Renal cortex interstitium (tissue), 11 donors: ENCODE measurements around the gene CDK15. TPM values are rescaled to one million over a fixed set of nuclear protein-coding genes. Genes with fewer than 3 reads are reported as not detected.
"Not testable (repeated sequence)": the region's sequence is repeated elsewhere in the genome, so short reads cannot be mapped to it uniquely, and the experiment has no call there.

Source experiments
- DNase-seq, 11 donors: peaks; one replicate each; pipeline ENCODE4 v3.0.0-alpha.2; 2013; ENCODE audit warnings: low read depth in 9 of 11, low spot score in 4 of 11; ENCODE audit errors: extremely low read depth in 1 of 11
- polyA plus RNA-seq, 3 donors: library from polyadenylated mRNA; unstranded; fragments of 120-200 nt; gene quantifications; one replicate each; pipeline ENCODE4 v1.2.1, GENCODE V29; 2013; ENCODE audit not compliant: insufficient read length in 3 of 3

The CDK15 gene
- polyA plus RNA-seq, 3 donors: 1.2 to 1.7 (median 1.3) TPM

DNA sequence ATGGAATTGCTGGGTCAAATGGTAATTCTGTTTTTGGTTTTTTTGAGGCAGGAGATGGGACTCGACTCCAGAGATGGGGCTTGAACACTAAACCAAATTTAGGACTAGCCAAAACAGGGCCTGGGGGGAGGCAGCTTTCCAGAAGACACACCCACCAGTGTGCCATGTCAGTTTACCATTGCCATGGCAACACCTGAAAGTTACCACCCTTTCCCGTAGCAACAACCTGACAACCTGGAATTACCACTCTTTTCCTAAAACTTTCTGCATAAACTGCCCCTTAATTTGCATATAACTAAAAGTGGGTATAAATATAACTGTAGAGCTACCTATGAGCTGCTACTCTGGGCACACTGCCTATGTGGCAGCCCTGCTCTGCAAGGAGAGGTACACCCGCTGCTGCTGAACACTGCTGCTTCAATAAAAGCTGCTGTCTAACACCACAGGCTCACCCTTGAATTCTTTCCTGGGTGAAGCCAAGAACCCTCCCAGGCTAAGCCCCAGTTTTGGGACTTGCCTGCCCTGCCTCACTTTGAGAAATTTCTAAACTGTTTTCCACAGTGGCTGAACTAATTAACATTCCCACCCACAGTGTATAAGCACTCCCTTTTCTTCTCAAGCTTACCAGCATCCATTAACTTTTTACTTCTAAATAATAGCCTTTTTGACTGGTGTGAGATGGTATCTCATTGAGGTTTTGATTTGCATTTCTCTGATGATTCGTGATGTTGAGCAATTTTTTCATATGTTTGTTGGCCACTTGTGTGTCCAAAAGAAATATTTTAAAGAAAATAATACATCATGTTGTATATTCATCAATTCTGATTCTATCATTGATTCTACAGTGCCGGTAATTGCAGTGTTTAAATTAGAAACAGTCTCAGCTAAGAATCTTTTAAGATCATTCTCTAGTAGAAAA, 10.6 kb downstream of the CDK15 start:
- no peak for DNase-seq

DNA sequence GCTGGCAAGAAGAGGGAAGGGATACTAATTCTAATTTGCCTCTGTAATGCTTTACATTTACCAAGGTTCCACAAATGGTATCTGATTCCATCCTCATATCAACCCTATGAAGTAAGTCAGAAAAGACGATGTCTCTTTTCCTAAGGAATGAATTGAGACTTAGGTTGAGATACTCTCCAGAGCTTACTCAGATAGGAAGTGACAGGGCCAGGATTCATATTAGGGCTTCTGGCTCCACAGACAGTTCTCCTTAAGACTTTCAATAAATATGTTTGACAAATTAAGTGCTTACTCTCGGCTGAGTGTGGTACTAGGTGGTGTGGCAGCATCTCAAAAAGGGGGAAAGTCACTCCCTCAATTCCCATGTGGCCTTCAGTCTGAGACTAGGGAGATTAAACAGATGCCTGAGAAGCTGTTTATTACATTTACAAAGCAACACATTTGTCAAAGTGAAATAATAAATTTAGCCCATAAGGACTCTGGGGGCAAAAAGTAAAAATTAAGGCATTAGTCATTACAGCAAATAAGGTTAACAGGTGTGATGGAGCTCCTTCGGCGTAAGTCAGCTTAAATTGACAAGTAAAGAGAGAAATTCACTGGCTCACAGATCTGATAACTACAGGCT, 14.2 kb downstream of the CDK15 start:
- DNase-seq: no peak

DNA sequence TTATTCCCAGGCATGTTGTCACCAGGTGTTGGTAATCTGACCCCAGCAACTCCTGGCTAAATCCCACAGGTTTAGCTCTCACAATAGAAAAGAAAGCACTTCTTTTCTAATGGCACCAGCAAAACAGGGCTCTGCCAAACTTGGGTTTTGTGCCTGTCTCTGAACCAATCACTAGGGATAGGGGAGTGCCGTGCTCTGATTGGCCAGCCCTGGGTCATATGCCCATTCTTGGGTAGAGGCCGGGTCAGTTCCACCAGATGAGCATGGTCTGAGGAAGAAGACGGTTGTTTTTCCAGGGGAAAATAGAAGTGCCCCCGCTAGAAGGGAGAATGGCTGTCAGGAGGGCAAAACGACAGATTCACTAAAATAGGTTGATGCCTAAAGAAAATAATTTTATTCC, 14.7 kb downstream of the CDK15 start:
- DNase-seq: no peak

DNA sequence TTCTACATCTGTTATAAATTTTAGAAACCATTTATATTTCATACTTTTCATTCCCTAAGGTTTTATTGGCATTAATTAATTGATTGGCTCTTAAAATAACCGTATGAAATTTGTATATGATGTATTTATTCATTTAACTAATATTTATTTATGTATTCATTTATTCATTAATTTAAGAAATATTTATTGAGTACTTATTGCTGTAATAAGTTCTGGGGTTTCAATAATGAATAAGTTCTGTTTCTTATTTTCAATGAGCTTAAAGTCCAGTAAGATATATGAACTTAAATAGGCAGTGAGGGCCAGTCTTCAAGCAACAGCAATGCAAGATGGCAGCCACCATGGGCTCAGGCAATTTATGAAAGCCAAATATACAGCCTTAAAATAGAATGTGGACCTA, 17.9 kb downstream of the CDK15 start:
- no peak for DNase-seq

DNA sequence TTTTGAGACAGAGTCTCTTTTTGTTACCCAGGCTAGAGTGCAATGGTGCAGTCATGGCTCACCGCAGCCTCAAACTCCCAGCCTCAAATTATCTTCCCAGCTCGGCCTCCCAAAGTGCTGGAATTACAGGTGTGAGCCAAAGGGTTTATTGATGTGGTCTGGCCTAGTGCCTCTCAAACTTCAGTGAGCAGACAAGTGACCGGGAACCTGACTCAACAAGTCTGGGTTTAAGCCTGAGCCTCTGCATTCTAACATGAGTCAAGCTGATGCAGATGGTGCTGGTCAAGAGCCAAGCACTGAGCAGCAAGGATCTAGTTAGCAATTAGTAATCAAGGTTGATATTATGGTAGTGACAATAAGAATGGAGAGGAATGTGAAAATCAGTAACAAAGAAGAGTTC, 21.3 kb downstream of the CDK15 start:
- no peak for DNase-seq

DNA sequence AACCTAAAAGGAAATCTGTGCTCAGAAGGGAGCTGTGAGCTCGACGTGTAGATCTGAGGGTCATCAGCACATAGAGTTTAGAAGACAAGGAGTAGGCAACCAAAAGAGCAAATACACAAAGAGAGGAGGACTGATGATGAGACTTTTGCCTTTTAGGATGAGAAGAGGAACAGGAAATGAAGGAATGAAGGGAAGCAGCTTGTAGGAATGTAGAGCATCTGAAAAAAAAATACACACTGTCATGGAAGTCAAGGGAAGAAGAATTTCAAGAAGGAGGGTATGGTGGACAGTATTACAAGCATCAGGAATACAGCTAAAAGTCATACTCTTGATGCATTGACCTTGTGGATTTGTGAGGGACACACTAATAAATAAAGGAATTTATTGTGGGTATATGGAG, 21.9 kb downstream of the CDK15 start:
- no peak for DNase-seq

DNA sequence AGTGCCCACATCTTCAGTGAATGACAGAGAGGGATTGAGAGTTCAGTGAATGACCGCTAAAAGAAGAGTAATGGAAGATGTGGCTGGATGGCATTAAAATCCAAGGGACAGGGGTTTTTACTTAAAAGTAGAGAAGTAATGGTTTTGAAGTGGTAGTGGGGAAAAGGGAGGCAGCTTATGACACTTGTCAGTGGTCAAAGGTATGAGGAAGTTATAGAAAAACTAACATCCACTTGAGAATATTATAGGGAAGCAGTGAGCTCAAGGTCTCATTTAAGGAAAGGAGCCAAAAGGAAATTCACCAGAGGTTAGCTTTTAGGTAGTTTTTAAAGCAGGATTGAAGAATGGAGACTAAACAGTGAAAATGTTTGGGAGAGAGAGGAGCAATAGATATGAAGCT, 24.3 kb downstream of the CDK15 start:
- DNase-seq: no peak

DNA sequence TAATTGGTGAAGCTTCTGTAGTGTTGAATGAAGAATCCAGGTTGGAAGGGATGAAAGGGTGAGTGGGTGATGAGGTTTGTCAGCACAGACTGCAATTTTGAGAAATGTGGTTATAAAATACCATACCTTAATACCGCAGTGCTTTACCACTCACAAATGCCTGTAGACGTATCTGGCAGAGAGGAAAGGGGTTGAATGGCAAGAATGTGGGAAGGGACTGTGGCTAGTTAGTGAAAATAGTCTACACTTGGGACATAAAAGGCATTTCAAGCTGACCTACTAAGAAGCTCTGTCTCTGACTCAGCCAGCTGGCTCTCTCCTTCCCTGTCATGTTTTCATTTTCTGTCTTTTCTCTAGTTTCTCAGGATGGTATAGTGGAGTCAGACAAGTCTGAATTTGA, 25.1 kb downstream of the CDK15 start:
- DNase-seq: no peak

DNA sequence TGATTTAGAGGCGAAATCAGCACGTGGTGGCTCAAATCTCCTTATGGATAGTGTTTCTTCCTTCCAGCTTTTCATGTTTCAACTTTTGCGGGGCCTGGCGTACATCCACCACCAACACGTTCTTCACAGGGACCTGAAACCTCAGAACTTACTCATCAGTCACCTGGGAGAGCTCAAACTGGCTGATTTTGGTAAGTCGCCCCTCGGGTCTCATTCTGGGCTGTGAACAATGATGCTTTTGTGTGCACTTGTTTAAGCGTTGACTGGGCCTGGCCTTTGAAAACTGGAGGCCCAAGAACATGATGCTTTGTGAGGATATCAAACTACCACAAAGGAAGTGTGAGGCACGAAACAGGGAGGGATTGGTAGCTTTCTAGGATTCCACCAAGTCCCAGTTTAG, 27.4 kb downstream of the CDK15 start:
- no peak for DNase-seq

DNA sequence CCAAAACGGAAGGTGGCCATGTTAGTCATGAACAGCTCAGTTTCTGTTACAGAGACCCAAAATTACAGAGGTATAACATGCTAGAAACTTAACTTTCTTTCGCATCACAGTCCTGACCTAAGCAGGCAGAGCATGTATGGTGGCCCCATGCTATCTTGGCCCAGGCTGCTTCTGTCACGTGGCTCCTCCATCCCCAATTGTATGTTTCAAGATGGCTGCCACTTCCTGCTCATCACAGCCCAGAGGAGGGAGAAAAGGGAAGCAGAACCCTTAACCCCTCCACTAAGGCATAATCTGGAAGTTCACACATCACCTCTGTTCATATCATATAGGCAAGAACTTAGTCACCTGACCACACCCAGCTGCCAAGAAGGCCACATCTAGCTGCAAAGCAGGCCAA, 28.7 kb downstream of the CDK15 start:
- no peak for DNase-seq

DNA sequence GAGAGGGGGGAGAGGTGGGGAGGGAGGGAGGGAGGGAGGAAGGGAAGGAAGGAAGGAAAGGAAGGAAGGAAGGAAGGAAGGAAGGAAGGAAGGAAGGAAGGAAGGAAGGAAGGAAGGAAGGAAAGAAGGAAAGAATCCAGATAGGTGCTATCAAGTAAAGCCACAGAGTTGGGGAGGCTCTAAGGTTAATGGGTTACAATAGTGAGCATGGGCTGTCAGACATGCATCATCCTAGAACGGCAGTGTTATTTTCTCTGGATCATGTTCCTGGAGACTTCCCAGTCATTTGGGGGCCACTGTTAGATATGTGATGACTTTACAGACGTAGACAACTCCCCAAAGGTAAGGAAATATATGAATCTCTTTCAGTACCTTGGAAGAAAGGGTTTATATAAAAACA, 31.1 kb downstream of the CDK15 start:
- no peak for DNase-seq

DNA sequence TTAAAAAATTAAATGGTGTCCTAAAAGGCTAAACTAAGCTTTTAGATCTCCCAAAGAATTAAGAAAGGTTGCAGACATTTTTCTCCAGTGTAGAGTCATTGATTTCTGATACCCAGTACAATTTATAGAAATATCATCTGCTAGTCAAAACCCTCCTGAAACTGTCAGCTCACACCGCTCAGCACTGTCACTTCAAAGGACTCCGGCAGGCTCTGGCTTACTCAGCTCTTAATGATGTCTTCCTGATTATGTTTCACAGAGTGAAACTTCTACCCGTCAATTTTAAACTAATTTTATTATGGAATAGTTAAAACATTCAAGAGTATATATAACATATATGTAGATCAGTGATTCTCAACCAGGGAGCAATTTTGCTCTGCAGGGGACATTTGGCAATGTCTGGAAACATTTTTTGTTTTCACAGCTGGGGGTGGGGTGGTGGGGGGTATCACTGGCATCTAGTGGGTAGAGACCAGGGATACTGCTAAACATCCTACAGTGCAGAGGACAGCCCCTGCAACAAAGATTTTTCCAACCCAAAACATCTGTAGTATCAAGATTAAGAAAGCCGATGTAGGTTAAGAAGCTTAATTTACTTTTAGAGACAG, 31.6 kb downstream of the CDK15 start:
- DNase-seq: no peak

DNA sequence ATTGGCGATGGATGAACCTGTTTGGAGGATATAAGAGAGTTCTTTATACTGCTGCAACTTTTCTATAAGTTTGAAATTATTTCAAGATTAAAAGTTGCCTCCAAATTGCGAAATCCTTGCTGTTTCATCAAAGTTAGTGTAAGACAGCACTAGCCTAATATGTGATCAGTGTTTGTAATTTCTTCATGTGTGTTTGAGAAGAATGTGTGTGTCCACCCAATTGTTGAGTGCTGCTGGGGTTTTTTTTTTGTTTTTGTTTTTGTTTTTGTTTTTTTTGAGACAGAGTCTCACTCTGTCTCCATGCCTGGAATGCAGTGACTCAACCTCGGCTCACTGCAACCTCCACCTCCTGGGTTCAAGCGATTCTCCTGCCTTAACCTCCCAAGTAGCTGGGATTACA, 33.4 kb downstream of the CDK15 start:
- DNase-seq: no peak

DNA sequence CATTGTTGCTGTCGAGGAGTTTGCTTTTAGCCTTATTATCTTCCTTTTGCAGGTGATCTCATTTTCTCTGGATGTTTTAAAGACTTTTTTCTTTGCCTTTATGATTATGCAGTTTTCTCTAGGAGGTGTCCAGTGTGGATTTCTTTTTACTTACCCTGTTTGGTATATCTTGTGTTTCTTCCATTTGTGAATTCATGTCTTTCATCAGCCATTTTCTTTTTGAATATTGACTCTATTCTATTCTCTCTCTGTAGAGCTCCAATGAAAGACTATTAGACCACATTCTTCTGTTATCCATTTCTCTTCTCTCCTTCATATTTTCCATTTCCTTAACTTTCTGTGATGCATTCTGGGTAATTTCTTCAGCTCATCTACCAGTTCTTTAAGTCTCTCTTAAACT, 34.4 kb downstream of the CDK15 start:
- no peak for DNase-seq

DNA sequence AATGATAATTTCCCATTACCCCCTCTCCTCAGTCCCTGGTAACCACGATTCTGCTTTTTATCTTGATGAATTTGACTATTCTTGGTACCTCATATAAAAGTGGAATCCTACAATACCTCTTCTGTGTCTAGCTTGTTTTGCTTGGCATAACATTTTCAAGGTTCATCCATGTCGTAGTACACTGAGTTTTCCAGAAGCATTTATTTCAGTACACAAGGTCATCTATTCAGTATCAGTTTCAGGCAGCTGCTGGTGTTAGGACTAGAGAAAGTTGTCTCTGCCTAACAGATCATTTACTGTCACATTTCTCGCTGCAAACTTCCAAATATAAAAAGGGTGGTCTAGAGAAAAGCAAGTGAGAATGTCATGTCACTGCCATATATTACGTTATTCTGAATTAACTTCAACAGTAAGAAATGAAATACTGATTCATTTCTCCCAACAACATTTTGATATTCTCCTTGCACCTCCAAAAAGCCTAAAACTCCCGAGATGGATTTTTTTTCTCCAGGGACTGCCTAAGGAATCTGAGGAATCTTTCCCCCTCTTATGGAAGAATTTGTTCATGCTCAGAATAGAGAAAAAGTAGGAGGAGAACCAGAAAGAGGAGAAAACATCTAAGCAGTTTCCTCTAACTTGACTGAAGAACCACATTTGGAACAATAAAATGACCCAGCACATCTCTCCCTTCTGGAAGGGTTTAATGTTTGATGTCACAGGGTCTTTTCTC, 36.0 kb downstream of the CDK15 start:
- DNase-seq: no peak

DNA sequence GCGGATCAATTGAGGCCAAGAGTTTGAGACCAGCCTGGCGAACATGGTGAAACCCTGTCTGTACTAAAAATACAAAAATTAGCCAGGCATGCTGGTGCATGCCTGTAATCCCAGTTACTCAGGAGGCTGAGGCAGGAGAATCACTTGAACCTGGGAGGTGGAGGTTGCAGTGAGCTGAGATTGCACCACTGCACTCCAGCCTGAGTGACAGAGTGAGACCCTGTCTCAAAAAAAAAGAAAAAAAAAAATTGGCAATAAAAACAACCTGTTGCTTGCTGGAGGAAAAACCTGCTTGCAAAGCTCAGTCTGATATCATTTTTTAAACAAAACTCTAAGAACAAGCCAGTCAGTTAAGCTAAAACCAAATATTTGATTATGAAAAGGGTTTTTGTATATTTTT, 38.6 kb downstream of the CDK15 start:
- not testable (repeated sequence) for DNase-seq

DNA sequence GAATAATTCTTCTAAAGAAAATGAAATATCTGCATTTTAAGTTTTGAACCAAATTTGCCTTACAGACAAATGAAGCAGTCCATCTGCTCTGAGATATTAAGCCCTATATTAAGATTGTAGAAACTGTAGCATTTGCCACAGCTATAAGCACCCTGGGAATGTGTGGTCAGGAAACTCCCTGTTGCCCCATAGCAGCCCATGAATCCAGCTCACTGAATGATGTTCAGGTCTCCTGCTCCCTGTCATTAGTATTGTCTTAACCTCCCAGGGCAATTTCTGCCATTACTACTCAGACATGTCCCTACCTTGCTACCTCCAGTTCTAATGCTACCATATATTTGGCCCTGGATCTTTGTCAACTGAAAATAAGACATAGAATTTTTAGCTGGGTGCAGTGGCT, 41.1 kb downstream of the CDK15 start:
- DNase-seq: no peak

DNA sequence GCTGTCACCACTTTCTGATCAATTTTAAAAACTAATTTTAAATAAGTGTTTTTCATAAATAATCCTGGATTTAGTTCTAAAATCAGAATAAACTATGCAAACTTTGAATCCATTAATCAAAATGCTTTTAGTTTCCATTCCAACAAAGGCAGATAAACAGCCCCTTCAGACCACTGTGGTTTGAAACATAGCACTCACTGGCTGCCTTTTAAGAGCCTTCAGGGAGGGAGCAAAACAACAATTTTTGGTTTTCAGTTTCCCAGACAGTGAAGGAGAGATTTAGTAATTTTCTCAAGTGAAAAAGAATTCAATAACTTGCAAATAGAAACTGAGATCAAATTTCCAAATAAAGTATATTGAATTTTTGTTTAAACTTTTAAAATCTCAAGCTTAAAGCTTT, 46.1 kb downstream of the CDK15 start:
- no peak for DNase-seq

DNA sequence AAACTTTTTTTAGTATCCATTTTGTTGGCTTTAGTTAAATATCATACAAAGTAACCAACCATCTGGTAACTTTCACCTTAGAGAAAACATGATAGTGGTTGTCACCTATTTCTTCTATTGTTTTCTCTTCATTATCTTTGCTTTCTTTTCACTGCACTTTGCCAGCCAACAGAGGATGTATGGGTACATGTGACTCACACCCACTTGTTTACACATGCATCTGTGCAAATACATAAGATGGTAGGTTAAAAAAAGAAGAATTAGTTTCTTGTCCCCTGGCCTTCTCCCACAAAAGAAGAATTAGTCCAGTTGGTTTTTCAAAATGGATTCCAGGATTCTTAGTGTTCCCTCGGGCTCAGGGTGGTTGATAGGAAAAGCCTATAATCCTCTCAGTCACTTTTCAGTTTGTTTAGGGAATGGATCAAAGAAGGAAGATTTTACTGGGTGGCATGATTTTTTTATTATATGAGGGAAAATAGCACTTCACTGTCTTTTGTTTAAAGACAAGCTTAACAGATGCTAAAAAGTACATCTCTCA, 46.6 kb downstream of the CDK15 start:
- DNase-seq: no peak
